OCI-LY1 (cell line): ENCODE measurements around the gene SCD.
A peak's percentile ranks its signal among the peaks of the same experiment; 100 is the strongest.

Experiments used
- H2AFZ ChIP-seq: fragments of 200-600 bp; sonication (generic), shearing (Covaris generic); 2 replicates; pipeline ENCODE4 v1.6.0; 2014; ENCODE audit warnings: antibody characterized with exemption, mild to moderate bottlenecking, low read length
- H3F3A ChIP-seq: fragments of 200-600 bp; sonication (generic), shearing (Covaris generic); 2 replicates; pipeline ENCODE4 v1.6.0; 2014; ENCODE audit warnings: mild to moderate bottlenecking, antibody characterized with exemption, low read length, moderate library complexity; ENCODE audit not compliant: insufficient read depth
- H3K27ac ChIP-seq: fragments of 200-600 bp; sonication (generic); 2 replicates; pipeline ENCODE4 v1.5.1; 2014; ENCODE audit warnings: low read length, mixed run types, mild to moderate bottlenecking, low read depth; ENCODE audit not compliant: poor library complexity, severe bottlenecking
- H3K27me3 ChIP-seq: fragments of 200-600 bp; sonication (generic); 2 replicates; pipeline ENCODE4 v1.6.0; 2014; ENCODE audit warnings: antibody characterized with exemption, mild to moderate bottlenecking, low read length, moderate library complexity; ENCODE audit not compliant: insufficient read depth
- H3K36me3 ChIP-seq: fragments of 200-600 bp; sonication (generic); 2 replicates; pipeline ENCODE4 v1.6.1; 2014; ENCODE audit warnings: mild to moderate bottlenecking, antibody characterized with exemption, low read length, moderate library complexity, mixed read lengths; ENCODE audit not compliant: insufficient read depth
- H3K4me1 ChIP-seq: fragments of 200-600 bp; sonication (generic); 2 replicates; pipeline ENCODE4 v1.5.1; 2014; ENCODE audit warnings: mild to moderate bottlenecking, low read length, moderate library complexity; ENCODE audit not compliant: insufficient read depth, severe bottlenecking
- H3K4me2 ChIP-seq: fragments of 200-600 bp; sonication (generic), shearing (Covaris generic); 2 replicates; pipeline ENCODE4 v1.6.1; 2014; ENCODE audit warnings: low read length
- H3K4me3 ChIP-seq: fragments of 200-600 bp; sonication (generic); 2 replicates; pipeline ENCODE4 v1.5.1; 2014; ENCODE audit warnings: low read length, low read depth, mild to moderate bottlenecking, mixed read lengths; ENCODE audit not compliant: poor library complexity, severe bottlenecking
- H3K79me2 ChIP-seq: fragments of 200-600 bp; shearing (Covaris generic); 2 replicates; pipeline ENCODE4 v1.6.1; 2016; ENCODE audit warnings: mixed run types, low read length, mixed read lengths; ENCODE audit not compliant: insufficient read depth
- H3K9ac ChIP-seq: fragments of 200-600 bp; sonication (generic), shearing (Covaris generic); 2 replicates; pipeline ENCODE4 v1.6.1; 2014; ENCODE audit warnings: mild to moderate bottlenecking, low read length, mixed read lengths
- H3K9me2 ChIP-seq: fragments of 200-600 bp; sonication (generic), shearing (Covaris generic); 2 replicates; pipeline ENCODE4 v1.6.1; 2014; ENCODE audit warnings: low read depth, mild to moderate bottlenecking, low read length, mixed read lengths
- H3K9me3 ChIP-seq: fragments of 200-600 bp; shearing (Covaris generic); 2 replicates; pipeline ENCODE4 v1.6.1; 2014; ENCODE audit warnings: low read length, mixed read lengths
- H4K20me1 ChIP-seq: fragments of 200-600 bp; sonication (generic), shearing (Covaris generic); 2 replicates; pipeline ENCODE4 v1.6.0; 2016; ENCODE audit warnings: mild to moderate bottlenecking, low read length; ENCODE audit not compliant: insufficient read depth
- EZH2 ChIP-seq: fragments of 200-600 bp; sonication (generic), shearing (Covaris generic); IDR thresholded peaks from 2 replicates; pipeline ENCODE4 v1.8.0; 2017; ENCODE audit warnings: borderline replicate concordance, mixed run types, mild to moderate bottlenecking, antibody characterized with exemption, low read length, moderate library complexity, mixed read lengths
- TF ChIP-seq, protein P1 (sequence below): fragments of 200-600 bp; sonication (generic), shearing (Covaris generic); IDR thresholded peaks from 2 replicates; pipeline ENCODE4 v1.5.1; 2017; ENCODE audit warnings: mild to moderate bottlenecking, antibody characterized with exemption, low read length, moderate library complexity, mixed read lengths

Gene SCD

DNA sequence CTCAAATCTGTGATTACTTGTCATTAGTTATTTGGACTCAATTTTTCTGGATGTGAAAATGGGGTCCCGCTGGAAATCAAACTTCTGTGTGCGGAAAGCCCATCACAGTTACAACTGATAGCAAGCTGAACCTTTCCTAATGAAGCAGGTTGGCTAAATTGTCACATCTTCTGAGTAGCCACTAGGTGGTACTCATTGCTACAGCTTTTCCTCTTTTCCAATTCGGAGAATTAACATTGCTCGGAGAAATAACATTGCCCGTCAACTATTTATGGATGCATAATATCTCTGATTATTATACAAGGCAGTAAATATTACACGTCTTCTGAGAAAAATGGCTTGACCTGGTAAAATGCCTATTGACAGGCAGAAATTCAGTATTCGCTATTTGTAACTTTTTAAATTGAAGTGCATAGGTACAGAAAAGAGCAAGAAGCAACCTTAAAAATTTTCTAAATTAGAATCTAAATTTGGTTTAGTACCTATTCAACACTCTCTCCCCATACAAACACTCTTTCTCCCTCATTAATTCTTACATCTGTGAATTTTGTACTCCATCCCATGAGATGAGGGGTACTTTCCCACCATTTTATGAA lies 43.2 kb upstream of the SCD start:
- no peak overlapping the region for H3K4me2 ChIP-seq
- H4K20me1 ChIP-seq = no peaks in the 10 kb centered on the region
- H3K27ac ChIP-seq = no peak overlapping the region
- no peaks in the 10 kb centered on the region for H3K4me1 ChIP-seq
- no peak for TF ChIP-seq EZH2
- TF ChIP-seq, protein P1, sequence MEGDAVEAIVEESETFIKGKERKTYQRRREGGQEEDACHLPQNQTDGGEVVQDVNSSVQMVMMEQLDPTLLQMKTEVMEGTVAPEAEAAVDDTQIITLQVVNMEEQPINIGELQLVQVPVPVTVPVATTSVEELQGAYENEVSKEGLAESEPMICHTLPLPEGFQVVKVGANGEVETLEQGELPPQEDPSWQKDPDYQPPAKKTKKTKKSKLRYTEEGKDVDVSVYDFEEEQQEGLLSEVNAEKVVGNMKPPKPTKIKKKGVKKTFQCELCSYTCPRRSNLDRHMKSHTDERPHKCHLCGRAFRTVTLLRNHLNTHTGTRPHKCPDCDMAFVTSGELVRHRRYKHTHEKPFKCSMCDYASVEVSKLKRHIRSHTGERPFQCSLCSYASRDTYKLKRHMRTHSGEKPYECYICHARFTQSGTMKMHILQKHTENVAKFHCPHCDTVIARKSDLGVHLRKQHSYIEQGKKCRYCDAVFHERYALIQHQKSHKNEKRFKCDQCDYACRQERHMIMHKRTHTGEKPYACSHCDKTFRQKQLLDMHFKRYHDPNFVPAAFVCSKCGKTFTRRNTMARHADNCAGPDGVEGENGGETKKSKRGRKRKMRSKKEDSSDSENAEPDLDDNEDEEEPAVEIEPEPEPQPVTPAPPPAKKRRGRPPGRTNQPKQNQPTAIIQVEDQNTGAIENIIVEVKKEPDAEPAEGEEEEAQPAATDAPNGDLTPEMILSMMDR = peak; percentile 45
- H3K9ac ChIP-seq = no peak overlapping the region
- no peaks in the 10 kb centered on the region for H3K9me2 ChIP-seq
- H3K36me3 ChIP-seq = no peaks in the 10 kb centered on the region
- no peaks in the 10 kb centered on the region for H3F3A ChIP-seq
- H3K79me2 ChIP-seq = no peaks in the 10 kb centered on the region
- H3K27me3 ChIP-seq = no peaks in the 10 kb centered on the region
- H3K9me3 ChIP-seq = no peaks in the 10 kb centered on the region
- no peak overlapping the region for H2AFZ ChIP-seq
- H3K4me3 ChIP-seq = no peak overlapping the region

DNA sequence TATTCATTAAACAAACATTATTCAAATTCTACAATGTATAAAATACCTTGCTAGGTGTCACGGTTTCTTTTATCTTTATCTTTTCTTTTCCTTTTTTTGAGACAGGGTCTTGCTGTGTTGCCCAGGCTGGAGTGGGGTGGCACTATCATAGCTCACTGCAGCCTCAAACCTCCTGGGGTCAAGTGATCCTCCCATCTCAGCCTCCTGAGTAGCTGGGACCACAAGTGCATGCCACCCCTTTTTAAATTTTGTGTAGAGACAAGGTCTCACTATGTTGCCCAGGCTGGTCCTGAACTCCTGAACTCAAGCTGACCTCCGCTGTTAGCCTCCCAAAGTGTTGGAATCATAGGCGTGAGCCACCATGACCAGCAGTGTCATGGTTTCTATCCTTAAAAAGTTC lies 42.6 kb upstream of the SCD start:
- H3K9me3 ChIP-seq = no peaks in the 10 kb centered on the region
- no peak for TF ChIP-seq EZH2
- TF ChIP-seq, protein P1 = no peak
- no peak overlapping the region for H3K9ac ChIP-seq
- H3K4me1 ChIP-seq = no peaks in the 10 kb centered on the region
- no peak overlapping the region for H3K27ac ChIP-seq
- no peaks in the 10 kb centered on the region for H3K27me3 ChIP-seq
- H3K36me3 ChIP-seq = no peaks in the 10 kb centered on the region
- no peak overlapping the region for H2AFZ ChIP-seq
- H4K20me1 ChIP-seq = no peaks in the 10 kb centered on the region
- H3K4me3 ChIP-seq = no peak overlapping the region
- H3K79me2 ChIP-seq = no peaks in the 10 kb centered on the region
- H3K4me2 ChIP-seq = no peak overlapping the region
- no peaks in the 10 kb centered on the region for H3F3A ChIP-seq
- no peaks in the 10 kb centered on the region for H3K9me2 ChIP-seq

DNA sequence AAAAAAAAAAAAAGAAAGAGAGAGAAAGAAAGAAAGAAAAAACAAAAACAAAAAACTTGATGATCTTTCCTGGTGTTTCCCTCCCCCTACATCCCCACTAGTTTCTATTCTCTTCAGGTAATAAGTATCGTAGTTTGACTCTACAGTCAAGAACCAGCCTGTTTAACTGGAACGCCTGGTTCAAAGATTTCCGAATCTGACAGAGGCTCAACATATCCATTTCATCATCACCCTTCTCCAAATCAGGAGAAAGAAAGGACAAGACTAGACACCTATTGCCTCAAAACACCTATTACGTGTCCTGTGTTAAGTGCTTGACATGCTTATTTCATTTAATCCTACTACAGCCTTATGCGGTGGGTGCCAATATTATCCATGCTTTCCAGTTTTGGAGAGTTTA lies 40.2 kb upstream of the SCD start:
- Histone ChIP-seq H3K9me3 (no peaks in the 10 kb centered on the region), H3K4me1 (no peaks in the 10 kb centered on the region), H4K20me1 (no peaks in the 10 kb centered on the region), H3K36me3 (no peaks in the 10 kb centered on the region), H3K79me2 (no peaks in the 10 kb centered on the region), H2AFZ (no peak overlapping the region), H3K27me3 (no peaks in the 10 kb centered on the region), H3K9me2 (no peaks in the 10 kb centered on the region), H3K27ac (no peak overlapping the region), H3K4me3 (no peak overlapping the region), H3K4me2 (no peak overlapping the region), H3K9ac (no peak overlapping the region), H3F3A (no peaks in the 10 kb centered on the region)
- TF ChIP-seq EZH2 = no peak
- TF ChIP-seq, protein P1 = no peak
